ENCODE measurements around the gene ACOT4.
"Not testable (repeated sequence)": the region's sequence is repeated elsewhere in the genome, so short reads cannot be mapped to it uniquely, and the experiment has no call there.

DNA sequence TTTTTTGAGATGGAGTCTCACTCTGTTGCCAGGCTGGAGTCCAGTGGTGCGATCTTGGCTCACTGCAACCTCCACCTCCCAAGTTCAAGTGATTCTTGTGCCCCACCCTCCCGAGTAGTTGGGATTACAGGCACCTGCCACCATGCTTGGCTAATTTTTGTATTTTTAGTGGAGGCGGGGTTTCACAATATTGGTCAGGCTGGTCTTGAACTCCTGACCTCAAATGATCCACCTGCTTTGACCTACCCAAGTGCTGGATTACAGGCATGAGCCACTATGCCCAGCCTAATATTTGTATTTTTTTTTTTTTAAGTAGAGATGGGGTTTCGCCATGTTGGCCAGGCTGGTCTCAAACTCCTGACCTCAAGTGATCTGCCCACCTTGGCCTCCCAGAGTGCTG is 17.9 kb upstream of the ACOT4 start:
- TF ChIP-seq, protein P1, sequence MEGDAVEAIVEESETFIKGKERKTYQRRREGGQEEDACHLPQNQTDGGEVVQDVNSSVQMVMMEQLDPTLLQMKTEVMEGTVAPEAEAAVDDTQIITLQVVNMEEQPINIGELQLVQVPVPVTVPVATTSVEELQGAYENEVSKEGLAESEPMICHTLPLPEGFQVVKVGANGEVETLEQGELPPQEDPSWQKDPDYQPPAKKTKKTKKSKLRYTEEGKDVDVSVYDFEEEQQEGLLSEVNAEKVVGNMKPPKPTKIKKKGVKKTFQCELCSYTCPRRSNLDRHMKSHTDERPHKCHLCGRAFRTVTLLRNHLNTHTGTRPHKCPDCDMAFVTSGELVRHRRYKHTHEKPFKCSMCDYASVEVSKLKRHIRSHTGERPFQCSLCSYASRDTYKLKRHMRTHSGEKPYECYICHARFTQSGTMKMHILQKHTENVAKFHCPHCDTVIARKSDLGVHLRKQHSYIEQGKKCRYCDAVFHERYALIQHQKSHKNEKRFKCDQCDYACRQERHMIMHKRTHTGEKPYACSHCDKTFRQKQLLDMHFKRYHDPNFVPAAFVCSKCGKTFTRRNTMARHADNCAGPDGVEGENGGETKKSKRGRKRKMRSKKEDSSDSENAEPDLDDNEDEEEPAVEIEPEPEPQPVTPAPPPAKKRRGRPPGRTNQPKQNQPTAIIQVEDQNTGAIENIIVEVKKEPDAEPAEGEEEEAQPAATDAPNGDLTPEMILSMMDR (IDR thresholded peaks at IDR 0.05), result not testable (repeated sequence)
- not testable (repeated sequence) for TF ChIP-seq POLR2A (IDR thresholded peaks at IDR 0.05)
